GM12878 (cell line): ENCODE measurements around the gene CRYAA. TPM values are rescaled to one million over a fixed set of nuclear protein-coding genes. Genes with fewer than 3 reads are reported as not detected.

Experiments used
- ATAC-seq: fragments of 200-7000 bp; cut with Tn5 transposase; 3 replicates; pipeline ENCODE4 v1.9.1; 2020; ENCODE audit warnings: mild to moderate bottlenecking, moderate library complexity
- BruUV-seq: library from RNA; stranded (reverse); fragments of 400-500 nt; replicated peaks from 2 replicates; lab custom pipeline; 2021; lab: Mats Ljungman, UMichigan
- CTCF ChIA-PET: fragments of 300-600 bp; sonication (Branson Sonifier 250); formaldehyde crosslinking; extraction: SDS; loops from one replicate; lab custom pipeline; 2021; ENCODE audit warnings: inconsistent platforms; lab: Yijun Ruan, JAX
- POLR2A ChIA-PET: fragments of 350-600 bp; formaldehyde crosslinking; extraction: SDS; loops from one replicate; lab custom pipeline; 2021; ENCODE audit warnings: inconsistent platforms; lab: Charles Lee
- RAD21 ChIA-PET: fragments of 300-600 bp; sonication (Branson Sonifier 250); formaldehyde crosslinking; loops from one replicate; lab custom pipeline; 2023; ENCODE audit warnings: antibody characterized with exemption; ENCODE audit not compliant: unreplicated experiment; lab: Charles Lee
- SMC1A ChIA-PET: fragments of 300-600 bp; sonication (Branson Sonifier 250); formaldehyde crosslinking; loops from one replicate; lab custom pipeline; 2023; ENCODE audit not compliant: unreplicated experiment, uncharacterized antibody; lab: Charles Lee
- DNase-seq: peaks from one replicate; pipeline ENCODE4 v3.0.0-alpha.2; 2011; ENCODE audit warnings: low read depth, low spot score
- FAIRE-seq: peaks from 3 replicates; lab custom pipeline; 2011; peaks lifted over from hg19 to GRCh38; lab: Jason Lieb, UNC
- H2AFZ ChIP-seq: 2 replicates; pipeline ENCODE4 v1.6.0; 2011; ENCODE audit warnings: low read depth, low read length, control low read depth; ENCODE audit not compliant: control insufficient read depth
- H3K27ac ChIP-seq: 2 replicates; pipeline ENCODE4 v1.5.1; 2011; ENCODE audit warnings: control low read depth; ENCODE audit not compliant: control insufficient read depth, insufficient read depth
- H3K27me3 ChIP-seq, 2 experiments: replicated peaks in 1 of 2; 2 replicates each; pipeline versions ENCODE4 v1.6.0 to v1.6.1; 2011; ENCODE audit warnings: low read length in 1 of 2; ENCODE audit not compliant: control insufficient read depth in 2 of 2, insufficient read depth in 2 of 2
- H3K36me3 ChIP-seq, 2 experiments: 2 replicates each; pipeline ENCODE4 v1.5.1; 2011; ENCODE audit warnings: low read length in 1 of 2; ENCODE audit not compliant: control insufficient read depth in 2 of 2, insufficient read depth in 2 of 2
- H3K4me1 ChIP-seq: 2 replicates; pipeline ENCODE4 v1.6.1; 2011; ENCODE audit warnings: mild to moderate bottlenecking, low read length, moderate library complexity, mixed read lengths; ENCODE audit not compliant: control insufficient read depth, insufficient read depth
- H3K4me2 ChIP-seq: 2 replicates; pipeline ENCODE4 v1.6.0; 2011; ENCODE audit warnings: control low read depth; ENCODE audit not compliant: control insufficient read depth, insufficient read depth
- H3K4me3 ChIP-seq: fragments of 200-600 bp; sonication (generic); 2 replicates; pipeline ENCODE4 v1.5.1; 2016
- H3K79me2 ChIP-seq: 2 replicates; pipeline ENCODE4 v1.6.0; 2011; ENCODE audit warnings: low read length; ENCODE audit not compliant: control insufficient read depth, insufficient read depth
- H3K9ac ChIP-seq: 2 replicates; pipeline ENCODE4 v1.8.0; 2011; ENCODE audit warnings: low read length, control low read depth, mixed read lengths; ENCODE audit not compliant: control insufficient read depth, insufficient read depth
- H3K9me3 ChIP-seq: replicated peaks from 3 replicates; pipeline ENCODE4 v1.5.1; 2011; ENCODE audit warnings: mild to moderate bottlenecking, low read length; ENCODE audit not compliant: control insufficient read depth, insufficient read depth
- H4K20me1 ChIP-seq: 2 replicates; pipeline ENCODE4 v1.6.0; 2011; ENCODE audit not compliant: control insufficient read depth, insufficient read depth
- CBFB ChIP-seq: IDR thresholded peaks from 2 replicates; pipeline ENCODE4 v1.6.1; 2016; ENCODE audit warnings: antibody characterized with exemption, low read depth
- NFIC ChIP-seq: IDR thresholded peaks from 2 replicates; pipeline ENCODE4 v1.6.1; 2012; ENCODE audit warnings: low read depth, mild to moderate bottlenecking, inconsistent platforms, low read length, moderate library complexity
- NR2F1 ChIP-seq: fragments of 450-650 bp; conservative IDR thresholded peaks from 2 replicates; pipeline ENCODE4 v1.6.1; 2017; ENCODE audit warnings: mild to moderate bottlenecking
- RB1 ChIP-seq: fragments of 450-650 bp; formaldehyde crosslinking; IDR thresholded peaks from 2 replicates; pipeline ENCODE4 v1.6.1; 2017; ENCODE audit warnings: mild to moderate bottlenecking, borderline replicate concordance
- WGBS: methylation state at CpG from one replicate; pipeline ENCODE4 v1.1.6; 2016; ENCODE audit warnings: low lambda C conversion rate; ENCODE audit not compliant: insufficient replicate concordance, insufficient coverage; ENCODE audit errors: missing lambda C conversion rate; 5-methylcytosine and 5-hydroxymethylcytosine counted together
- in situ Hi-C: fragments of 300-500 bp; cut with MboI; formaldehyde crosslinking; loops from 9 replicates; pipeline ENCODE4 v1.14.3; 2018; ENCODE audit warnings: mixed read lengths
- intact Hi-C: fragments of 100-400 bp; cut with micrococcal nuclease; formaldehyde crosslinking; loops from one replicate; pipeline ENCODE4 v1.14.2; 2022; ENCODE audit not compliant: unreplicated experiment
- polyA plus RNA-seq, 11 experiments: library from polyadenylated mRNA; depleted of rRNA in 4 of 11; unstranded in 6 of 11; stranded (reverse) in 5 of 11; fragments of >200 nt; fragmentation: Nextera tagmentation in 4 of 11; fragmentation: Illumina TruSeq in 1 of 11; extraction: Ambion mirVana in 4 of 11; extraction: Trizol in 1 of 11; gene quantifications; 1 replicate in 1 of 11; 2 replicates in 10 of 11; pipeline versions ENCODE4 v1.2.1 to v1.2.3, GENCODE V29; 2011 to 2016; ENCODE audit warnings: inconsistent platforms in 2 of 11, missing spikeins in 2 of 11, low read depth in 1 of 11
- total RNA-seq, 4 experiments: library from RNA; depleted of rRNA in 3 of 4; stranded (reverse); fragments of >200 nt in 3 of 4; fragmentation: Illumina TruSeq in 1 of 4; extraction: Trizol in 1 of 4; gene quantifications; 2 replicates each; pipeline versions ENCODE4 v1.2.1 to v1.2.3, GENCODE V29; 2013 to 2021

Gene CRYAA
- total and polyA plus RNA-seq, 10 of the 15 experiments (the other 5 are each of a cell fraction or from before 2014, with no cell fraction given): not detected

DNA sequence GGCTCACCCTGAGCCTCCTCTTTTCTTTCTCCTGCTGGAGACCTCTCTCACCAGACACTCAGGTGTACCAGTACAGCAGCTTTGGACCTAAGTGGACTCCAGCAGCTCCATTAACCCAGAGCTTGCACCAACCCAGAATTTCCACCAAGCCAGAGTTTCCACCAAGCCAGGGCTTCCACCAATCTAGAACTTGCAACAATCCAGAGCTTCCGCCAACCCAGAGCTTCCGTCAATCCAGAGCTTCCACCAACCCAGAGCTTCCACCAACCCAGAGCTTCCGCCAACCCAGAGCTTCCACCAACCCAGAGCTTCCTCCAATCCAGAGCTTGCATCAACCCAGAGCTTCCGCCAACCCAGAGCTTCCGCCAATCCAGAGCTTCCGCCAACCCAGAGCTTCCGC lies 23.2 kb downstream of the CRYAA start:
- no TSS peak for BruUV-seq
- Histone ChIP-seq H4K20me1 (no peaks in the 10 kb centered on the region), H3K36me3 (no peaks in the 10 kb centered on the region), H3K4me3 (no peak overlapping the region), H3K27me3 (no peaks in the 10 kb centered on the region; a peak in 1 of 4 replicates), H3K4me1 (peaks cover 16% of the 10 kb centered on the region), H3K9ac (no peak overlapping the region), H3K27ac (no peak overlapping the region), H3K79me2 (no peaks in the 10 kb centered on the region), H2AFZ (no peak overlapping the region), H3K9me3 (no peaks in the 10 kb centered on the region; the same call in 2 of the 3 replicates), H3K4me2 (no peak overlapping the region)
- no peak for DNase-seq
- CTCF ChIA-PET: interaction anchor here (2.1 kb wide), 1 partner anchor 453 kb away, joined by 7 read pairs; no protein-coding TSS in a partner anchor
- no peak for FAIRE-seq
- RAD21 ChIA-PET: interaction anchor here (1.0 kb wide), 1 partner anchor 454 kb away, joined by 3 read pairs; no protein-coding TSS in a partner anchor
- POLR2A ChIA-PET: no interaction called here
- WGBS: 68% methylated on average over 7 of the region's 7 CpGs
- in situ Hi-C loops (no loop called here), intact Hi-C loops (no loop called here)
- no peak for ATAC-seq
- TF ChIP-seq CBFB: no peak
- SMC1A ChIA-PET: interaction anchor here (0.7 to 1.8 kb wide), 4 partner anchors 14 to 108 kb away, joined by 3 to 5 read pairs (median 4); no protein-coding TSS in a partner anchor

DNA sequence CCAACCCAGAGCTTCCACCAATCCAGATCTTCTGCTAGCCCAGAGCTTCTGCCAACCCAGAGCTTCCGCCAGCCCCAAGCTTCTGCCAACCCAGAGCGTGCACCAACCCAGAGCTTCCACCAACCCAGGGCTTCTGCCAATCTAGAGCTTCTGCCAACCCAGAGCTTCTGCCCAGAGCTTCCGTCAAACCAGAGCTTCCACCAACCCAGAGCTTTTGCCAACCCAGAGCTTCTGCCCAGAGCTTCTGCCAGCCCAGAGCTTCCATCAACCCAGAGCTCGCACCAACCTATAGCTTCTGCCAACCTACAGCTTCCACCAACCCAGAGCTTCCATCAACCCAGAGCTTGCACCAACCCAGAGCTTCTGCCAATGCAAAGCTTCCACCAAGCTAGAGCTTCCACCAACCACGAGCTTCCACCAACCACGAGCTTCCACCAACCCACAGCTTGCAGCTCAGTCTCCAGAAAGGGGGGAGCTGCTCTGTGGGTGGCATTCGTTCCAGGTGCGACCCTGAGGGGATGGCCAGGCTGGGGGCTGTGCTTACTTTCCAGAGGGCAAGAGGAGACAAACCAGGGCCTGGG lies 23.8 kb downstream of the CRYAA start:
- Histone ChIP-seq H3K27ac (no peak overlapping the region), H2AFZ (no peak overlapping the region), H4K20me1 (no peaks in the 10 kb centered on the region), H3K27me3 (no peaks in the 10 kb centered on the region; a peak in 1 of 4 replicates), H3K9me3 (no peaks in the 10 kb centered on the region; the same call in 2 of the 3 replicates), H3K79me2 (no peaks in the 10 kb centered on the region), H3K4me3 (no peak overlapping the region), H3K9ac (no peak overlapping the region), H3K4me2 (no peak overlapping the region), H3K4me1 (peaks cover 16% of the 10 kb centered on the region), H3K36me3 (no peaks in the 10 kb centered on the region)
- WGBS: 53% methylated on average over 8 of the region's 8 CpGs
- ChIA-PET RAD21 (interaction anchor here (0.9 to 1.6 kb wide), 3 partner anchors 160 to 453 kb away, joined by 3 to 4 read pairs (median 3); no protein-coding TSS in a partner anchor), CTCF (interaction anchor here (0.8 to 2.1 kb wide), 2 partner anchors 160 to 453 kb away, joined by 3 to 7 read pairs; no protein-coding TSS in a partner anchor), SMC1A (interaction anchor here (0.7 to 1.8 kb wide), 4 partner anchors 13 to 108 kb away, joined by 3 to 5 read pairs (median 4); no protein-coding TSS in a partner anchor), POLR2A (no interaction called here)
- FAIRE-seq (no peak), ATAC-seq (no peak), DNase-seq (no peak)
- in situ Hi-C loops (no loop called here), intact Hi-C loops (no loop called here)
- no TSS peak for BruUV-seq
- no peak for TF ChIP-seq RB1
- no peak for TF ChIP-seq NFIC
- TF ChIP-seq NR2F1: no peak
